Measurements from ENCODE around the gene KCTD17.

GRCh38 chr22:37010976-37011375 lies 40.6 kb upstream of the KCTD17 start:
- TF ChIP-seq, protein P1, sequence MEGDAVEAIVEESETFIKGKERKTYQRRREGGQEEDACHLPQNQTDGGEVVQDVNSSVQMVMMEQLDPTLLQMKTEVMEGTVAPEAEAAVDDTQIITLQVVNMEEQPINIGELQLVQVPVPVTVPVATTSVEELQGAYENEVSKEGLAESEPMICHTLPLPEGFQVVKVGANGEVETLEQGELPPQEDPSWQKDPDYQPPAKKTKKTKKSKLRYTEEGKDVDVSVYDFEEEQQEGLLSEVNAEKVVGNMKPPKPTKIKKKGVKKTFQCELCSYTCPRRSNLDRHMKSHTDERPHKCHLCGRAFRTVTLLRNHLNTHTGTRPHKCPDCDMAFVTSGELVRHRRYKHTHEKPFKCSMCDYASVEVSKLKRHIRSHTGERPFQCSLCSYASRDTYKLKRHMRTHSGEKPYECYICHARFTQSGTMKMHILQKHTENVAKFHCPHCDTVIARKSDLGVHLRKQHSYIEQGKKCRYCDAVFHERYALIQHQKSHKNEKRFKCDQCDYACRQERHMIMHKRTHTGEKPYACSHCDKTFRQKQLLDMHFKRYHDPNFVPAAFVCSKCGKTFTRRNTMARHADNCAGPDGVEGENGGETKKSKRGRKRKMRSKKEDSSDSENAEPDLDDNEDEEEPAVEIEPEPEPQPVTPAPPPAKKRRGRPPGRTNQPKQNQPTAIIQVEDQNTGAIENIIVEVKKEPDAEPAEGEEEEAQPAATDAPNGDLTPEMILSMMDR (conservative IDR thresholded peaks at IDR 0.05; ENCODE audit: low read depth, low read length), result no peak
- TF ChIP-seq EZH2 (IDR thresholded peaks at IDR 0.05; ENCODE audit: borderline replicate concordance, low read depth, low read length, poor library complexity, severe bottlenecking), result no peak

All from A673 (cell line).